SW 1271 (cell line): ENCODE data around the gene LILRB2.
"Not testable (repeated sequence)": the region's sequence is repeated elsewhere in the genome, so short reads cannot be mapped to it uniquely, and the experiment has no call there.

Experiments used
- DNase-seq, 2 experiments: peaks; one replicate each; lab custom pipeline; 2025; lab: John Stamatoyannopoulos, UW

The LILRB2 gene

DNA sequence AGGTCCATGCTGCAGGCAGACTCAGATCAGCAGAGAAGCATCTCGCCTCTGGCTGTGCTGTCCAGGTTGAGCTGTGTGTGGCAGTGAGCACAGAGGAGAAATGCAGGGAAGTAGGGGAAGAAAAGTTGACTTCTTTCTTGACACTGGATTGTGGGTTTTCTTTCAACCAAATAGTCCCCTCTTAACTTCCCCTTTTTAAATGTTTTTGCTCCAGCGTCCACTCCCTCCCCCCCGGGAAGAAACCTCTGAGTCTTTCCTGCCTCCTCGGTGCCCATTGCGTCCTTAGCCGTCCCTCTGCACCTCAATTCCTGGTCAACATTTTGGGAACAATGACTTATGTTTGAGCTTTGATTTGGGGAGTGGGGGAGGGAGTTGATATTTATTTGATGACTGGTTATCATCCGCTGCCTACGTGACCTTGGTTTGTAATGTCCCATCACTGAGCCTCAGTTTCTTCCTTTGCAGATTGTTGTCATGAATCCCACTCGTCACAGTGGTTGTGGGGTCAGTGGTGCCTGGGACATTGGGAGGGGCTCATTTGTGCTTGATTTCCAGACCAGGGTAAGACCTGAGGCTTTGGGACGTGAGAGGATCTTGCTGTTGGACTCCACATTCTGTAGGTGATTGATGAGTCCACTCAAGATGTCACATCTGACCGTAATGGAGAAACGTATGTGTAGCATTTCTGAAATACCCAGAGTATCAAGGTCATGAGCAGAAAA is at the start of gene LILRB2:
Gene LILRB2, minus strand, starts transcription at position 104 of the 722 bp plus-strand sequence. CDS start 614 bp downstream, outside the sequence.
- no peak for DNase-seq

DNA sequence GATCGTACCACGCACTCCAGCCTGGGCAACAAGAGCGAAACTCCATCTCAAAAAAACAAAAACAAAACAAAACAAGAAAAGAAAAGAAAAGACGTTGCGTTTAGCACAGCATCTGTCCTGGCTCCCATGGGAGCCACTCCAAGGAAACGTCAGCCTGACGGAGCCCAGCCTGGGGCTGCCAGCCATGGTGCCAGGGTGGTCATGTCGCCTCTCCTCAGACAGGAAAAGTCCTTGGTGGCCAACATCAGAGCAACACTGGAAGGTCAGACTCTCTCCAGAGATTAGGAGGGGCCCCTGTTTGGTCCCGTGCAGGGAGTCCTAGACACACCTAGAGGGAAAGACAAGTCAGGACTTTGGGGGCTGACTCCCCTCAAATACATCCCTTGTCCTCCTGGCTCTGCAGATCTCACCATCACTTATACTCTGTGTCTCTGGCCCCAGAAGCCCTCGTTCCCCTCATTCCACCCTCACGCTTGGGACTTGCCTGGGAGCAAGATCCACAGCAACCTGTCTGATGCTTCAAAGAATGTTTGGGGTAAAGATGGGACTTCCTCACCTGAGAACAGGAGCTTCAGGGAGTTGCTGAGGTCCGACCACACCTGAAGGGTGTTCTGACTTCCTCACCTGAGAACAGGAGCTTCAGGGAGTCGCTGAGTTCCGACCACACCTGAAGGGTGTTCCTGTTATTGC is 48.7 kb upstream of the LILRB2 start:
- DNase-seq: no peak

DNA sequence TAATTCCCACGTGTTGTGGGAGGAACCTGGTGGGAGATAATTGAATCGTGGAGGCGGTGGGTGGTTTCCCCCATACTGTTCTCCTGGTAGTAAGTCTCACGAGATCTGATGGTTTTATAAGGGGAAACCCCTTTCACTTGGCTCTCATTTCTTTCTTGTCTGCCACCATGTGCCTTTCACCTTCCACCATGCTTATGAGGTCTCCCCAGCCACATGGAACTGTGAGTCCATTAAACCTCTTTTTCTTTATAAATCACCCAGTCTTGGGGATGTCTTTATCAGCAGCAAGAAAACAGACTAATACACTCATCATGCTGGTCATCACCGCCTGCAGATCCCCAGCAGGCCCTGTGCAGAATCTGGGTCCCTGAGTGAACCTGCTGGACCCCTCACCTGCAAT is 47.9 kb upstream of the LILRB2 start:
- not testable (repeated sequence) for DNase-seq

DNA sequence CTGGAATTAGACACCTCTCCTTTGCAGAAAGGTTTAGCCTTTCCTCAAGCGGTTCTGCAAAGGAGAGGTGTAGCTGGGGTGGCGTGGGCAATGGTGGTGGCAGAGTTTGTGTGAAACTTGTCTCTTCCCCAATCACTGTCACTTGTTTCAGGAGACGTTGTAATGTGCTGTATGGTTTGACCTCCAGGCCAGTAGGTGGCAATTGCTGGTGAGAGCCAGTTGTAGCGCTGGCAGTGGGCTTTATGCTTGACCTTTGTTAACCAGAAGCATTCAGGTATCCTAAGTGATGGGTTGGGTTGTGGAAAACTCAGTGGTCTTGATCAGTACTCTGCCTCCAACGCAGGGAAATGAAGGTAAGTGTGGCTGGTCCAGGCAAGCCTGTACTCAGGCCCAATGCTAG is 44.7 kb upstream of the LILRB2 start:
- DNase-seq: no peak

DNA sequence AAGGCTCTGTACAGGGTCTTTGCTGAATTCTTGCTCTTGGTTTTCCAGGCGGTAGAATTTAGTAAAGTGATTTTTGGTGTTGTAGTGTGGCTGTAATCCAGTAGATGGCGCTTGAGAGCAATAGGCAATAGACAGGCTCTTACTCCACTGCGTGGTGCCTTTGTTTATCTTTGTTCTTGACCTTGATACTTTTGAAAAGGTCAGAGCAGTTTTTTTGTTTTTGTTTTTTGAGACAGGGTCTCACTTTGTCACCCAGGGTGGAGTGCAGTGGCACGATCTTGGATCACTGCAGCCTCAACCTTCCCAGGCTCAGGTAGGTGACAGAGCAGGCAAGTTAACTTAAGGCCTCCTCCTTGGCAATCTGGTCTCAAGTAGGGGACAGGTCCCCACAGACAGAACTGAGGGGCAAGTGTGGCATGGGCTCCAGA is 44.3 kb upstream of the LILRB2 start:
- peak in 1 of 2 experiments; percentile 29 for DNase-seq

DNA sequence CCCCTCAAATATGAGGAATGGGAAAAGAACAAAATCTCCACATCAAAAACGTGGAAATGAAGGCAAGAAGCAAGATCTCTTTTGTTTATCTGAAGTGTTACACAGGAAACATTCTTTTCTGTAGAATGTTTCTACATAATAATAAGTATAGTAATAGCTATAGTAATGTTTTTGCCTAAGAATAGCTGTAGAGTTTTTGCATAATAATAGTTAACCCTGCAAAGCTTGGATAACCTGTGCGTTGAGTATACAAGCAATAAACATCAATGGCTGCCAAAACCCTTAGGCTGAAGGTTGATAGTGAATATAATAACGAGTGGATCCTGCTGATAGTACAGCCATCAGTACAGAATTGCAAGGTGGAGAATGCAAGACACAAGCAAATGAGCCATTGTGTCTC is 43.2 kb upstream of the LILRB2 start:
- DNase-seq: no peak

DNA sequence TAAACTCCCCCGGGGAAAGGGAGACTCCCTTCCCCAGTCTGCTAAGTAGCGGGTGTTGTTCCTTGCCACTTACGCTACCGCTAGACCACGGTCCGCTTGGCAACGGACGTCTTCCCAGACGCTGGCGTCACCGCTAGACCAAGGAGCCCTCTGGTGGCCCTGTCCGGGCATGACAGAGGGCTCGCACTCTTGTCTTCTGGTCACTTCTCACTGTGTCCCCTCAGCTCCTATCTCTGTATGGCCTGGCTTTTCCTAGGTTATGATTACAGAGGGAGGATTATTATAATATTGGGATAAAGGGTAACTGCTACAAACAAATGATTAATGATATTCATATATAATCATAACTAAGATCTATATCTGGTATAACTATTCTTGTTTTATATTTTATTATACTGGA is 42.0 kb upstream of the LILRB2 start:
- not testable (repeated sequence) for DNase-seq

DNA sequence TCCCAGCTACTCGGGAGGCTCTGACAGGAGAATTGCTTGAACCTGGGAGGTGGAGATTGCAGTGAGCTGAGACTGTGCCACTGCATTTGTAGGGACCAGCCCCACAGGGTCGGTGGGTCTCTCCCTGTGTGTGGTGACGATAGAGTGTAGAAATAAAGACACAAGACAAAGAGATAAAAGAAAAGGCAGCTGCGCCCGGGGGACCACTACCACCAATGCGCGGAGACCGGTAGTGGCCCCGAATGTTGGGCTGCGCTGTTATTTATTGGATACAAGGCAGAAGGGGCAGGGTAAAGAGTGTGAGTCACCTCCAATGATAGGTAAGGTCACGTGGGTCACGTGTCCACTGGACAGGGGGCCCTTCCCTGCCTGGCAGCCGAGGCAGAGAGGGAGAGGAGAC is 41.4 kb upstream of the LILRB2 start:
- not testable (repeated sequence) for DNase-seq

DNA sequence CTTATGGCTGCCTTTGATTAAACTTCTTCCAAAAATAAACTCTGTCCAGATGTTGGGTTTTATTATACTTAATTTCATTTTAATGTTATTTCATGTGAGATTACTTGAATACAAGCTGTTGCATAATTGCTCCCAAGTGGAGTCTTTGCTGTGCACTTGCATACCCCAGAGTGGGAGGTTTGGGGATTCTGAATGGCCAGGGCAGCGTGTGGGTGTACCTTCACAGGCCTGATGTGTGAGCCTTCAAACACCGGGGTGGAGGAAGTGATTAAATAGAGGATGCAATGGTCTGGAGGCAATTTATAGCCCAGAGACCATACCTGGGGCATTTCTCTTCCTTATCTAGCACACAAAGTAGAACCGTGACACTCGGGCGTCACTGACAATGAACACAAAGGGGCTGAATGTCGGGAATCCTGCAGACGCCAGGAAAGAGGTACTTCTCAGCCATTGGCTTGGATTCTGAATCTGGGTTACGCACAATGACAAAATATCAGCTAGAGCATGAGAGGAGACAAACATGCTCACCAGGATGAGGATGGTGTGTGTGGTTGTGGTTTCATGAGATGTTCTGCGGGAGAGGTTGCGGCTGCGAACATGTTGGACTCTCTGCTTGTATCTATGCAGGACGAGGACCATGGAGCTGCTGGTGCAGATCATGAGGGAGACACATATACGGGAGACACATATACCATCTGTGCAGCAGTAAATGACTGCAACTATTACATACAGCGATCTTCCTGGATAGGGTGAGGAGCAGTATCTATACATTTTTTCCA is 39.2 kb upstream of the LILRB2 start:
- DNase-seq: no peak

DNA sequence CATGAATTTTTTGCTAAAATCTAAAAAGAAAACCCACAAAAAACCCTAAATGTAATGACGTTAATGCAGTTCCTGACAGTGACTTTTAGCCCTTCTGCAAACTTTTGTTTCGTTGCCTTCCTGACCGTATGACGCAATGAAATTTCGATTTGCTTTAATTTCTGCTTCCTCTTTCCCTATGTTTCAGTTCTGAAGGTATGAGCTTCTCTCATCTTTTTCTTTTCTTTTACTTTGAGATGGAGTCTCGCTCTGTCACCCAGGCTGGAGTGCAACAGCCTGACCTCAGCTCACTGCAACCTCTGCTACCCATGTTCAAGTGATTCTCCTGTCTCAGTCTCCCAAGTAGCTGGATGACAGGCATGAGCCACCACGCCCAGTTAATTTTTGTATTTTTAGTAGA is 38.1 kb upstream of the LILRB2 start:
- DNase-seq: no peak

DNA sequence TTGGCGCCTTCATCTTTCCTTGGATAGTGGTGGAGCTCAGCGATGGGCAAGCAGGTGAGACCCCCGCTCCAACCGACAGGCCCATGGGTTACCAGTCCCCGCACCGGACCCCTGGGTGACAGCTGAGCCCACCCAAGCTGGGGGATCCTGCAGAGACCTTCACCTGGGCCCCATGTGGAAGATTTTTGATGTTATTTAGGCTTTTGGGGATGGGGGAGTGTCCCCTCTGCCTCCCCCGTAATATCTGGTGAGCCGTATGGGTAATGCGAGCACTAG is 37.0 kb upstream of the LILRB2 start:
- no peak for DNase-seq

DNA sequence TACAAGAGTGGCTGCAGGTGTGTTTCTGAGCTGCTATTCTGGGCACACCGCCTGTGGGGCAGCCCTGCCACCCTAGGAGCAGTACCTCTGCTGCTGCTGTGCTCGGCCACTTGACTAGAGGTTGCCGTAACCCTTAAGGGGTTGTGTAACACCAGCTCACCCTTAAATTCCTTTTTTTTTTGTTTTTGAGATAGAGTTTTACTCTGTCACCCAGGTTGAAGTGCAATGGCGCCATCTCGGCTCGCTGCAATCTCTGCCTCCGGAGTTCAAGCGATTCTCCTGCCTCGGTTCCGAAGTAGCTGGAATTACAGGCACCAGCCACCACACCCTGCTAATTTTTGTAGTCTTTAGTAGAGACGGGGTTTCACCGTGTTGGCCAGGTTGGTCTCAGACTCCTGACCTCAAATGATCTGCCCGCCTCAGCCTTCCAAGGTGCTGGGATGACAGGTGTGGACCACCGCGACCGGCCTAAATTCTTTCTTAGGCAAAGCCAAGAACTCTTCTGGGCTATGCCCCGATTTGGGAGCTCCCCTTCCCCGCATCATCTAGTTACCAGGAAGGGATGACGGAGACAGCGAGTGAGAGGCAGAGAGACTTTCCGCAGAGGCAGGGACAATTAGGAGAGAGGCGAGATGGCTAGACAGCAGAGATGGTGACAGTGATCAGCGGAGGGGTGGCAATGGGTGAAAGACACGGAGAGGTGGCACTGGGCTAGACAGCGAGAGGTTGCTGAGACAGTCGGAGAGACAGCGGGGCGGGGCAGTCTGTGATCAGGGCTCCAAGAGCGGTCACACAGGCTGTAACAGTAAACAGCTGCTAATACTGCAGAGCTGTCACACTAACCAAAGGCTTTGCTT is 36.4 kb upstream of the LILRB2 start:
- DNase-seq: no peak

DNA sequence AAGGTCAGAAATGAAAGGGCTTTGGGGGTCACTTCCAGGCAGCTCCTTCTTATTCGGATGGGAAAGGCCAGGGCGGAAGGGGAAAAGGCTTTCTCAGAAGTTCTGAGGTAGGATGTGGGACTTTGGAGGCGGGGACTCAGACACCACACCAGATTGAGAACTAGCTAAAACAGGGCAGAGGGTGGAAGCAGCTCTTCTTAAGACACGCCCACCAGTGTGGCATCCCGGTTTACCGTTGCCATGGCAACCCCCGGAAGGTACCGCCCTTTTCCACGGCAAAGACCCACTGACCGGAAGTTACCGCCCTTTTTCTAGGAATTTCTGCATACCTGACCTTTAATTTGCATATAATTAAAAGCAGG is 35.8 kb upstream of the LILRB2 start:
- no peak for DNase-seq

DNA sequence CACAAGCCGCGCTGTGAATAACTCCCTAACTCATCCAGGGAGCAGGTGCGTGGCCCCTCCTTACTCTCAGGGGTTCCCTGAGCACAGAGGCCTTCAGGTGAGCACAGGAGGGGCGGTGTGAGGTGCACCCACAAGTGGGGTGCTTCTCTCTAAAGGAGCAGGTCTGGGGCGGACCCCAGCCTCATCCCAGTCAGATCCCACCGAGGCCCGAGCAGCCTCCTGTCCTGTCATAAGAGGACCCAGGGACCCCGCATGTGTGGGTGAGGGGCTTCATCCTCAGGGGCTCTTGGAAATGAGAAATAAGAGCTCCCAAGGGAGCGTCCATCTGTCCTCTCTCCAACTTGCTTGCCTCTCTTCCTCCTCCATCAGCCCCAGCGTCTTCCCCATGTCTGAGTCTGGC is 35.0 kb upstream of the LILRB2 start:
- no peak for DNase-seq

DNA sequence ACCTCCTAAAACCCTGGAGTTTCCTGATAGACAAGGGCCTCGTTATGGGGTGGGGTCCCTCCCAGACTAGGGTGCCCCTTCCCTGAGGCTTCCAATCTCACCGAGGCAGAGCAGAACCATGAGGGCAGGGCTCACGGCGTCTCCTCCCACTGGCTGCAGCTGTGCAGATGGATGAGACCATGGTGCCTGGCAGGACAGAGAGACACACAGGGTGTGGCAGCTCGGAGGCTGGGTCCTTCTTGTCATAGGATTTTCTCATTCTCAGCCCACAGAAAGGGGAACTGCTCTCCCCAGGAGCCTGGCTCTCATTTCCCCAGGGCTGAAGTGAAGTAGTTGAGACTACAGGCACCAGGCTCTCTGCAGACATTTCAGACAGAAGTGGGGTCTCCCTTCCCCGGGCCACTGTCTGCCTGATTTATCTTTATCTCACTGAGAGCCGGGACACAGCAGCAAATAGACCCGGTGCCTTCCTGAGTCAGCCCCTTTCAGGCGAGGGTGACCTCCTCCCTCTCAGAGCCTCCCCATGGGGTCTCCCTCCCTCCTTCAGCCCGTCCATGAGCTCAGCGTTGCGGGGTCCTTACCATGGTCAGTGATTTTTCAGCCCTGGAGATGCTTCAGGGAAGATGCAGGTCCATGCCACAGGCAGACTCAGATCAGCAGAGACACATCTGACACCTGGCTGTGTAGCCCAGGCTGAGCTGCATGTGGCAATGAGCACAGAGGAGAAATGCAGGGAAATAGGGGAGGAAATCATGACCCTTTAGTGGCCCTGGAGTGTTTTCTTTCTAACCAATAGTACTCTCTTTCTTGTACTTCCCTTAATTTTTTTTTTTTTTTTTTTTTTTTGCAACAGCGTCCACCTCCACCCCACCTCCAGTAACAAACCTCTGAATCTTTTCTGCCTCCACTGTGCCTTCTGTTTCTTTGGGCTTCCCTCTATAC is 31.8 kb upstream of the LILRB2 start, which contains the start of gene LILRA5:
Gene LILRA5, minus strand, starts transcription at position 731 of the 942 bp plus-strand sequence. Its CDS starts 147 bp downstream, at position 584.
- no peak for DNase-seq

DNA sequence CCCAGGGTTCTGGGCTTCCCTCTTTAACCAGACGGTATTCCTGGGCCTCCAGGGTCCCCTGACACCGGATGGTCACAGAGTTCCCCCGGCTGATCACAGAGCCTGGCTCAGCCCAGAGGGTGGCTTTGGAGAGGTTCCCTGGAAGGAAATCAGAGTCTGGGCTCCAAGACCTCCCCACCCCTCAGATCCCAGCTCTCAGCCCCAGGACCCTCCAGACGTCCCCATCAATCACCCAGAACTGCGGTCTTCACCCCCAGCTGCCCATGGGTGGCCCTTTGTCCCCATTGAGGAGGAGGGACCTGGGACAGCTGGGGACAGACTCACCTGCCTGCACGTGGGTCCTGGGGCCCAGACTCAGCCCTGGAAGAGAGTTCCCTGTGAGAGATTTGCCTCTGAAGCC is 31.1 kb upstream of the LILRB2 start:
- no peak for DNase-seq

DNA sequence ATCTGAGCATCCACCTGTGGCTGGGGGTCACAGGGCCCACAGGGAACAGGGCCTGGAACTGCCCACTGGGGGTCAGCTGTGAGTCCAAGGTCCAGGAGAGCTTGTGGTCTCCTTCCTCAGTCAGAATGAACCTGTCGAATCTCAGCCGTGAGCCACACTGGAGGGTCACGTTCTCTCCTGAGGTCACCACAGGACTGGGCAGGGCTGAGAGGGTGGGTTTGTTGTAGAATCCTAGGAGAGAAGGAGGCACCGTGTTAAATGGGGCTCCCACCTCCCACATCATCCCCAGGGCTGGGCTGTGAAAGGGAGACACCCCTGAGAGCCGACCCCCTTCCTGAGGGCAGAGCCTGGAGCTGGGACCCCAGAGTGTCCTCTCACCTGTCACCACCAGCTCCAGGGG is 30.6 kb upstream of the LILRB2 start:
- DNase-seq: no peak

DNA sequence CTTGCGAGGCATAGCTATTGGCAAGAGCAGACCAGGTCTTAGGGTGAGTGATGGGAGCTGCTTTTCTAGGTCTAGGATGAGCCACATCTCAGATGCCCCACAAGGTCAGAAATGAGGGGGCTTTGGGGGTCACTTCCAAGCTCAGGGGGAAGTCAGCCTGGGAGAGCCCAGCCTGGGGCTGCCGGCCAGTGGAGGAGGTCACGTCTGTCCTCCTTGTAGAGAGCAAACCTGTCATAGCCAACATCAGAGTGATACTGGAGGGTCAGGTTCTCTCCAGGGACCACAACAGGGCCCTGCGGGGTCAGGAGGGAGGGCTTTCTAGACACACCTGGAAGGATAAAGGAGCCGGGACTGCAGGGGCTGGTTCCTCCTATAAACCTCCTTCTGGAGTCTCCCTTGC is 29.6 kb upstream of the LILRB2 start:
- DNase-seq: no peak

DNA sequence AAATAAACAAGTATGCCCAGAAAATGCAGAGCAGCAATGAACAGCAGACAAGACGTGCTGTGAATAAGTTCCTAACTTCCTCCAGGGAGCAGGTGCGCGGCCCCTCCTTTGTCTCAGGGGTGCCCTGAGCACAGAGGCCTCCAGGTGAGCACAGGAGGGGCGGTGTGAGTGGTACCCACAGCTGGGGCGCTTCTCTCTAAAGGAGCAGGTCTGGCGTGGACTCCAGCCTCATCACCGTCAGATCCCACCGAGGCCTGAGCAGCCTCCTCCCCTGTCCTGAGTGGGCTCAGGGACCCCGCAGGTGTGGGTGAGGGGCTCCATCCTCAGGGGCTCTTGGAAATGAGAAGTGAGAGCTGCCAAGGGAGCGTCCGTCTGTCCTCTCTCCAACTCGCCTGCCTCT is 28.9 kb upstream of the LILRB2 start:
- no peak for DNase-seq

DNA sequence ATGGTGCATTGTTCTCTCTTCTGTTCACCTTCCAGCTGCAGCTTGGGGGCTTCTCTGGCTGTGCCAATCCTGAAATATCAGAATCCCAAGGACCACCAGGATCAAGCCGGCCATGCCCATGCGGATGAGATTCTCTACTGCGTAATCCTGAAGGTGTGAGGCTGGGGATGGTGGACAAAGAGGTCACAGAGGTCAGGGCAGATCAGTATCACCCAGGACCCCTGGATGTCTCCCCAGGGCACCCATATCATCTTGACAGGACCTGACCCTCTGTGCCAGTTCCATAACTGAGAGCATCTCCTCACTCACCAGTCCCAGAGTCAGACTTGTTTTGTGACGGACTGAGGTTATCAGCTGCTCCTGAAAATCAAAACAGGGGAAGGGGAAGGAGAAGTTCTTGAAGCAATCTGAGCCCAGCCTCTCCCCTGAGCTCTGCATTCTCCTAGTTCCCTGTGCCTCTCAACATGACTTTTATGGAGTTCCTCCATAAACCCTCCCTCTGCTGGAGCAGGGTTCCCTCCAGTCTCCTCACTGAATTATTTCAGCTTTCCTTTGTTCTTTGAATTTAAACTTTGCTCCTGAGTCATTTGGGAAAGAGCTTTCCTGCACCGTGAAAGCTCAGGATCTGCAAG is 26.6 kb upstream of the LILRB2 start:
- no peak for DNase-seq

DNA sequence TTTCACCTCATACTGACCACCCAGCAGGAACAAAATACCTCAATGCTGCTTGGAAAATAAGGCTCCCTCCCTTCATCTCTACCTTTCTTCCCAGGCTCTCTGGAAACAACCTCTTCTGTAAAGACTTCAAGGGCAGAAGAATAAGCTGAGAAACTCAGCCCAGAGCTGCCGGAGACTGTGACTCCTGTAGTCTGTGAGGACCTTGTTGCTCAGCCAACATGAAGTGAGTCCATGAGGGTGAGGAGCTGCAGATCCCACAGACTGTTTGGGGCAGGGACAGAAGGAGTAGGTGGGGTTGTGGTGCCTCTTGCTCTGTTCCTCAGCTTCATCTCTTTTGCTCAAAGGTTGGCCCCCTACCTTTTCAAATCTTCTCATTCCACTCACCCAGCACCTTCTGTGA is 24.2 kb upstream of the LILRB2 start:
- no peak for DNase-seq
